HG02970 (cell line): ENCODE measurements around the gene SWAP70.

Experiments
- ATAC-seq: cut with Tn5 transposase; IDR thresholded peaks from one replicate; pipeline ENCODE4 v1.9.1; 2021; ENCODE audit warnings: mild to moderate bottlenecking, moderate library complexity, moderate number of reproducible peaks; ENCODE audit not compliant: unreplicated experiment, low FRiP score

SWAP70 gene

GRCh38 chr11:9651481-9651880, 12.4 kb upstream of the SWAP70 start:
- ATAC-seq = no peak

- no peak for ATAC-seq
Observed at GRCh38 chr11:9651899-9652748, 11.8 kb upstream of the SWAP70 start.

- ATAC-seq = no peak
Observed at GRCh38 chr11:9653871-9654270, 10.0 kb upstream of the SWAP70 start.

GRCh38 chr11:9656864-9657263, 7.0 kb upstream of the SWAP70 start:
- no peak for ATAC-seq

- ATAC-seq = no peak
Observed at GRCh38 chr11:9657531-9657930, 6.3 kb upstream of the SWAP70 start.

- ATAC-seq = no peak
Observed at GRCh38 chr11:9660886-9661285, 3.0 kb upstream of the SWAP70 start.

GRCh38 chr11:9662273-9662672, 1.6 kb upstream of the SWAP70 start:
- ATAC-seq = no peak

GRCh38 chr11:9664276-9665171, 647 bp downstream of the SWAP70 start:
- peak; percentile 46 for ATAC-seq

- no peak for ATAC-seq
Observed at GRCh38 chr11:9665749-9666148, 1.9 kb downstream of the SWAP70 start.

- no peak for ATAC-seq
Observed at GRCh38 chr11:9669954-9670353, 6.1 kb downstream of the SWAP70 start.

- ATAC-seq = no peak
Observed at GRCh38 chr11:9672288-9672916, 8.5 kb downstream of the SWAP70 start.

- ATAC-seq = no peak
Observed at GRCh38 chr11:9672918-9673317, 9.0 kb downstream of the SWAP70 start.

- ATAC-seq = no peak
Observed at GRCh38 chr11:9675691-9676090, 11.8 kb downstream of the SWAP70 start.

- no peak for ATAC-seq
Observed at GRCh38 chr11:9677951-9678350, 14.1 kb downstream of the SWAP70 start.

- ATAC-seq = no peak
Observed at GRCh38 chr11:9678576-9678975, 14.7 kb downstream of the SWAP70 start.

- no peak for ATAC-seq
Observed at GRCh38 chr11:9680028-9680427, 16.2 kb downstream of the SWAP70 start.

- ATAC-seq = no peak
Observed at GRCh38 chr11:9681583-9682372, 17.9 kb downstream of the SWAP70 start.

- ATAC-seq = no peak
Observed at GRCh38 chr11:9687711-9688477, 24.0 kb downstream of the SWAP70 start.

GRCh38 chr11:9688716-9689511, 25.0 kb downstream of the SWAP70 start:
- no peak for ATAC-seq
